ENCODE data around the gene EYA2. TPM values are rescaled to one million over a fixed set of nuclear protein-coding genes. Genes with fewer than 3 reads are reported as not detected.

The EYA2 gene
- total and polyA plus RNA-seq, 11 donors: 0.30 to 4.2 (median 0.70) TPM

DNA sequence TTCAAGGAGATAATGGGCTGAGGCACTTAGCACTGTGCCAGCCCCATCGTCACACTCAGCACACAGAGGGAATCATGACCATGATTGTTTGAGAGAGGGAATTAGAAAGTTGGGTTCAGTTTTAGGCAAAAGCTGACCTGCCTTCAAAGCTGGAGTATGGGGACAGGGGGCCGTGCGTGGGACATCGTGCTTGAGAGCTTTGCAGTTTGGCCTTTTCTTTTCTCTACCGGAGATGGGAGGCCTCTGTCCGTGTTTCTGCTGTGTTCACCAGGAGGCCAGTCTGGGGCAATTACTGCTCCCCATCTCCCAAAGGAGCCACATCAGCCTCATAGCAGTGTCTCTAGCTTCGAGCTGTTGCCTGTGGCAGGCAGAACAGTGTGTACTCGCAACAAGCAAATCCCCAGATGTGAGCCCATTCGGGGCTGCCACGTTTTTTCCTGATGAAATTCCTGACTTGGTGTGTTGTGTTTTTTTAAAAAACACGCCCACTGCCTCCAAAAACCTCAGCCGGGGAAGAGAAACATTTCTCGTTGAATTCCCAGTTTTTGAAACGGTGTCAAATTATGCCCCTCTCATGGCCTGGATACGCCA, 20.2 kb downstream of the EYA2 start:
- ATAC-seq (peak in 1 of 4 donors; percentile 24), DNase-seq (no peak)
- WGBS, 4 donors: 78 to 80% (median 78%) methylated on average over 13 to 15 of the region's 15 CpGs
- Histone ChIP-seq H3K4me1 (no peaks in the 10 kb centered on the region), H3K27ac (no peak overlapping the region), H3K36me3 (no peaks in the 10 kb centered on the region), H3K4me3 (no peak overlapping the region), H3K27me3 (peaks cover 0 to 13% (median 0%) of the 10 kb centered on the region in 9 donors), H3K9me3 (peaks cover 0 to 12% (median 0%) of the 10 kb centered on the region in 12 donors)
- TF ChIP-seq POLR2A (IDR thresholded peaks at IDR 0.05): no peak
- TF ChIP-seq, protein P1, sequence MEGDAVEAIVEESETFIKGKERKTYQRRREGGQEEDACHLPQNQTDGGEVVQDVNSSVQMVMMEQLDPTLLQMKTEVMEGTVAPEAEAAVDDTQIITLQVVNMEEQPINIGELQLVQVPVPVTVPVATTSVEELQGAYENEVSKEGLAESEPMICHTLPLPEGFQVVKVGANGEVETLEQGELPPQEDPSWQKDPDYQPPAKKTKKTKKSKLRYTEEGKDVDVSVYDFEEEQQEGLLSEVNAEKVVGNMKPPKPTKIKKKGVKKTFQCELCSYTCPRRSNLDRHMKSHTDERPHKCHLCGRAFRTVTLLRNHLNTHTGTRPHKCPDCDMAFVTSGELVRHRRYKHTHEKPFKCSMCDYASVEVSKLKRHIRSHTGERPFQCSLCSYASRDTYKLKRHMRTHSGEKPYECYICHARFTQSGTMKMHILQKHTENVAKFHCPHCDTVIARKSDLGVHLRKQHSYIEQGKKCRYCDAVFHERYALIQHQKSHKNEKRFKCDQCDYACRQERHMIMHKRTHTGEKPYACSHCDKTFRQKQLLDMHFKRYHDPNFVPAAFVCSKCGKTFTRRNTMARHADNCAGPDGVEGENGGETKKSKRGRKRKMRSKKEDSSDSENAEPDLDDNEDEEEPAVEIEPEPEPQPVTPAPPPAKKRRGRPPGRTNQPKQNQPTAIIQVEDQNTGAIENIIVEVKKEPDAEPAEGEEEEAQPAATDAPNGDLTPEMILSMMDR (IDR thresholded peaks at IDR 0.05): no peak
- intact Hi-C loops (cut with DNase I): no loop called here

DNA sequence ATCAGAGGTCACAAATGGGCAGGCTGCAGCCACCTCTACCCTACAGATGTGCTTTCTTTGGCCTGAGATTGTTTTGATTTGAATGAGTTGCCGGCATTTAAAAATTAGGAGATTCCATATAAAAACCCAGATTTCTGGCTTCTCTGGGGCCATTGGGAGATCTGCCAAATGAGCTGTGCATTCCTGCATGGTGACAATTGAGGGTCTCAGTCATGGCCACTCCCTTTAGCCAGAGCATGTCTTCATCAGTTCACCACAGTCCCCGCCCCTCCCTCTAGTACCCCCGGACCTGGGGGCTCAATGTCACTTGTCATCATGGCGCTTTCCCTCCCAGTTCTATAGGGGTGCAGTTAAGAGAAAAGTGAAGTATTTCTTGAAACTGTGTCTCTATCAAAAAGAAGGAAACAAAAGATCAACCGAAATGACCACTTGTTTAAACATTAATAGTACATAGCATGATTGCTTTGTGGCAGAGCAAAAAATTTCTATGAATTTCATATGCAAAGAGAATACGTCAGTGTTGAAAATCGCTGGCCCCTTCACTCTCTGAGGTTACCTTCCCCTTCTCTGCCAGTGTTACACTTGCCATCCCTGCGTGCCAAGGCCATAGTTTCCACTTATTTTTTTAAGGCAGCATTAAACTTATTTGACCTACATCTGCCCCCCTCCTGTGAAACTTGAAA, 21.1 kb downstream of the EYA2 start:
- WGBS, 4 donors: 78 to 85% (median 83%) methylated on average over 8 of the region's 8 CpGs

DNA sequence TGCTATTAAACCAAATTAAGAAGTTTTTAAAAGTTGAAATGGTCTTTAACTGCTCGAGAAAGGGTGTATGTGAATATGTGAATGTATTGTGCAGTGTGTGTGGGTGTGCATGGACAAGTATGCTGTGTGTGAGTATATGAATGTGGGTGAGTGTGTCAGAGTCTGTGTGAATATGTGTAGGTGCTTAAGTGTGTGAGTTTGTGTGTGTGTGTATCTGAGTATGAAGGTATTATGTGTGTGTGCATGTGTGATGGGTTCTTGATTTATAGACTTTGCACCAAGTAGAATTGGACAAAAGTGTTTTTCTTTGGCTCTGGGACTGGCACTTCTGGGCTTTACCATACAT, 21.6 kb downstream of the EYA2 start:
- Histone ChIP-seq H3K9me3 (peaks cover 0 to 12% (median 0%) of the 10 kb centered on the region in 12 donors), H3K27ac (no peak overlapping the region), H3K4me3 (no peak overlapping the region), H3K27me3 (peaks cover 0 to 6% (median 0%) of the 10 kb centered on the region in 9 donors), H3K4me1 (no peaks in the 10 kb centered on the region), H3K36me3 (no peaks in the 10 kb centered on the region)
- no peak for ATAC-seq
- TF ChIP-seq POLR2A (IDR thresholded peaks at IDR 0.05): no peak
- TF ChIP-seq, protein P1 (IDR thresholded peaks at IDR 0.05): no peak
- 60 to 79% (median 67%) methylated on average over 1 of the region's 1 CpG for WGBS, 4 donors
- intact Hi-C loops (cut with DNase I): no loop called here
- DNase-seq: no peak

More for the DNA sequence above, 21.1 kb downstream of the EYA2 start:
- no peak overlapping the region for H3K27ac ChIP-seq
- no peaks in the 10 kb centered on the region for H3K36me3 ChIP-seq
- peaks cover 0 to 8% (median 0%) of the 10 kb centered on the region in 9 donors for H3K27me3 ChIP-seq
- ATAC-seq (no peak), DNase-seq (no peak)
- H3K9me3 ChIP-seq: peaks cover 0 to 12% (median 0%) of the 10 kb centered on the region in 12 donors
- intact Hi-C loops (cut with DNase I): no loop called here
- no peak overlapping the region for H3K4me3 ChIP-seq
- H3K4me1 ChIP-seq: no peaks in the 10 kb centered on the region
- TF ChIP-seq POLR2A (IDR thresholded peaks at IDR 0.05): no peak
- TF ChIP-seq, protein P1 (IDR thresholded peaks at IDR 0.05): no peak

DNA sequence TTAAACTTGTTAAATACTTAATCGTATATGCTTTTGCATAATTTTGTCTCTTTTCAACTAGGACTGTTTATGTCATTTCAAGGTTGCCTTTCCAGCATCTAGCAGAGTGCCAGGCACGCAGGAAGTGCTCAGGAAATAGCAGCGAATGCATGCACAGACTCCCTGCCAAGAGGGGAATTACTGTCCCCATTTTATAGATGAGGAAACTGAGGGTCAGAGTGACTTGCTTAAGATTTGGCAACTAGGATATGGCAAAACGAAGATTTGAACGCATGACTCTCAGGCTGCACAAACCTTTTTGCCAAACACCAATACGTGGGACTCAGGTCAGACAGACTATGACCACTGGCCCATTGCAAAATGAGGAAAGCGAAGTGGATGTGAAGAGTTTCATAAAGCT, 22.5 kb downstream of the EYA2 start:
- no peaks in the 10 kb centered on the region for H3K4me1 ChIP-seq
- WGBS, 4 donors: 74 to 81% (median 78%) methylated on average over 7 of the region's 7 CpGs

More for the DNA sequence above, 22.5 kb downstream of the EYA2 start:
- TF ChIP-seq POLR2A (IDR thresholded peaks at IDR 0.05): no peak
- TF ChIP-seq, protein P1 (IDR thresholded peaks at IDR 0.05): no peak
- no peak overlapping the region for H3K4me3 ChIP-seq
- H3K36me3 ChIP-seq: no peaks in the 10 kb centered on the region
- peaks cover 0 to 6% (median 0%) of the 10 kb centered on the region in 9 donors for H3K27me3 ChIP-seq
- no peak overlapping the region for H3K27ac ChIP-seq
- intact Hi-C loops (cut with DNase I): no loop called here
- H3K9me3 ChIP-seq: peaks cover 0 to 12% (median 0%) of the 10 kb centered on the region in 12 donors
- ATAC-seq (no peak), DNase-seq (no peak)

All from heart left ventricle (tissue), 16 donors.